ENCODE measurements around the gene ZNF583.

Gene ZNF583

GRCh38 chr19:56474308-56474707 lies 70.2 kb downstream of the ZNF583 start:
- DNase-seq (ENCODE audit: low read depth in 2 of 2) = no peak

GRCh38 chr19:56476093-56476492 lies 72.0 kb downstream of the ZNF583 start:
- no peak for DNase-seq (ENCODE audit: low read depth in 2 of 2)
